Thyroid gland (tissue), 4 donors: ENCODE measurements around the gene SH3RF3.

Experiments
- CTCF ChIP-seq, 6 experiments: fragments of 200-600 bp in 3 of 6; fragments of 450-650 bp in 3 of 6; sonication (generic) in 3 of 6; IDR thresholded peaks; one replicate each; pipeline ENCODE4 v1.5.1; 2016 to 2019; ENCODE audit warnings: antibody characterized with exemption in 6 of 6, mild to moderate bottlenecking in 2 of 6, inconsistent platforms in 1 of 6, moderate library complexity in 1 of 6
- POLR2A ChIP-seq, 2 donors: fragments of 450-650 bp; IDR thresholded peaks; one replicate each; pipeline ENCODE4 v1.6.1; 2017; ENCODE audit warnings: antibody characterized with exemption in 2 of 2, mild to moderate bottlenecking in 2 of 2, moderate library complexity in 1 of 2

- TF ChIP-seq CTCF (IDR thresholded peaks at IDR 0.05): no peak
- no peak for TF ChIP-seq POLR2A (IDR thresholded peaks at IDR 0.05)
Measured at GRCh38 chr2:109399066-109399465, 270.1 kb downstream of the SH3RF3 start.
